GM06990 (cell line): ENCODE results near the gene AGTPBP1.

ENCODE experiments used
- DNase-seq: peaks from one replicate; pipeline ENCODE4 v3.0.0-alpha.2; 2011; ENCODE audit not compliant: insufficient read length; ENCODE audit errors: extremely low read depth
- H3K27me3 ChIP-seq: replicated peaks from 2 replicates; pipeline ENCODE4 v1.6.0; 2011; ENCODE audit warnings: low read length; ENCODE audit not compliant: control insufficient read depth, insufficient read depth
- H3K36me3 ChIP-seq: 2 replicates; pipeline ENCODE4 v1.5.1; 2011; ENCODE audit warnings: low read length; ENCODE audit not compliant: control insufficient read depth, insufficient read depth
- H3K4me3 ChIP-seq: replicated peaks from 2 replicates; pipeline ENCODE4 v1.5.1; 2011; ENCODE audit warnings: low read depth, mild to moderate bottlenecking, control low read depth, low read length
- CTCF ChIP-seq: IDR thresholded peaks from 2 replicates; pipeline ENCODE4 v1.5.1; 2011; ENCODE audit warnings: low read length, control low read depth, mild to moderate bottlenecking, inconsistent platforms; ENCODE audit not compliant: insufficient read depth, poor library complexity, severe bottlenecking

AGTPBP1 gene

GRCh38 chr9:85658716-85659115, 83.0 kb downstream of the AGTPBP1 start:
- Histone ChIP-seq H3K27me3 (no peaks in the 10 kb centered on the region), H3K36me3 (no peaks in the 10 kb centered on the region), H3K4me3 (no peak overlapping the region)
- no peak for DNase-seq
- TF ChIP-seq CTCF, result no peak

GRCh38 chr9:85653153-85653552, 88.6 kb downstream of the AGTPBP1 start:
- TF ChIP-seq CTCF, result no peak
- DNase-seq, result no peak

GRCh38 chr9:85647571-85647970, 94.2 kb downstream of the AGTPBP1 start:
- DNase-seq, result peak; percentile 57
- TF ChIP-seq CTCF, result no peak
- H3K27me3 ChIP-seq, result no peaks in the 10 kb centered on the region
- no peaks in the 10 kb centered on the region for H3K36me3 ChIP-seq
- no peak overlapping the region for H3K4me3 ChIP-seq

More at GRCh38 chr9:85653153-85653552, 88.6 kb downstream of the AGTPBP1 start:
- no peaks in the 10 kb centered on the region; the same call in 1 of the 2 replicates for H3K36me3 ChIP-seq
- no peak overlapping the region for H3K4me3 ChIP-seq
- H3K27me3 ChIP-seq, result no peaks in the 10 kb centered on the region

GRCh38 chr9:85645909-85646627, 95.7 kb downstream of the AGTPBP1 start:
- Histone ChIP-seq H3K36me3 (no peaks in the 10 kb centered on the region), H3K4me3 (no peak overlapping the region), H3K27me3 (no peaks in the 10 kb centered on the region)
- no peak for TF ChIP-seq CTCF
- DNase-seq, result no peak

- no peaks in the 10 kb centered on the region for H3K27me3 ChIP-seq
- no peak for TF ChIP-seq CTCF
- no peaks in the 10 kb centered on the region for H3K36me3 ChIP-seq
- DNase-seq, result no peak
- H3K4me3 ChIP-seq, result no peak overlapping the region
Observed at GRCh38 chr9:85640425-85640824, 101.3 kb downstream of the AGTPBP1 start.
